Heart right ventricle (tissue), 16 donors: ENCODE data around the gene NCAPH2. TPM values are rescaled to one million over a fixed set of nuclear protein-coding genes. Genes with fewer than 3 reads are reported as not detected.

ENCODE experiments used
- ATAC-seq, 8 donors: fragments of 200-7000 bp; cut with Tn5 transposase; one replicate each; pipeline ENCODE4 v1.9.1; 2020; ENCODE audit warnings: mild to moderate bottlenecking in 8 of 8, moderate library complexity in 8 of 8, moderate number of reproducible peaks in 1 of 8
- DNase-seq, 2 donors: peaks; one replicate each; pipeline ENCODE4 v3.0.0-alpha.2; 2020
- H3K27ac ChIP-seq, 10 donors: fragments of 200-600 bp; sonication (generic) in 2 of 10; one replicate each; pipeline versions ENCODE4 v1.5.0 to v1.8.0; 2020 to 2022; ENCODE audit warnings: mild to moderate bottlenecking in 3 of 10
- H3K27me3 ChIP-seq, 7 donors: fragments of 200-600 bp; one replicate each; pipeline ENCODE4 v1.8.0; 2021 to 2022; ENCODE audit warnings: mild to moderate bottlenecking in 2 of 7
- H3K36me3 ChIP-seq, 9 donors: fragments of 200-600 bp; sonication (generic) in 1 of 9; one replicate each; pipeline versions ENCODE4 v1.5.0 to v1.8.0; 2020 to 2022; ENCODE audit warnings: mild to moderate bottlenecking in 2 of 9
- H3K4me1 ChIP-seq, 9 donors: fragments of 200-600 bp; sonication (generic) in 1 of 9; one replicate each; pipeline versions ENCODE4 v1.5.0 to v1.8.0; 2020 to 2022; ENCODE audit warnings: mild to moderate bottlenecking in 4 of 9
- H3K4me3 ChIP-seq, 10 donors: fragments of 200-600 bp; sonication (generic) in 2 of 10; one replicate each; pipeline versions ENCODE4 v1.5.0 to v1.8.0; 2020 to 2022; ENCODE audit warnings: mild to moderate bottlenecking in 7 of 10, moderate library complexity in 2 of 10
- H3K9me3 ChIP-seq, 11 donors: fragments of 200-600 bp in 10 of 11; sonication (generic) in 2 of 11; one replicate each; pipeline versions ENCODE4 v1.5.0 to v1.8.0; 2013 to 2022; ENCODE audit warnings: mild to moderate bottlenecking in 2 of 11, control low read depth in 1 of 11, moderate library complexity in 1 of 11
- WGBS, 2 donors: extraction: QIAGEN DNeasy Blood & Tissue Kit; methylation state at CpG; one replicate each; pipeline ENCODE4 v1.1.7; 2013; ENCODE audit warnings: inconsistent platforms in 1 of 2; 5-methylcytosine and 5-hydroxymethylcytosine counted together
- intact Hi-C, 10 donors: fragments of 100-400 bp; cut with DNase I; formaldehyde crosslinking; loops; one replicate each; pipeline versions ENCODE4 v1.11.1 to v1.14.2; 2022
- polyA plus RNA-seq, 2 donors: library from polyadenylated mRNA; stranded (reverse); fragments of 200-250 nt; gene quantifications; one replicate each; pipeline ENCODE4 v1.2.3, GENCODE V29; 2013
- total RNA-seq, 10 donors: library from RNA; stranded (reverse); fragmentation: NEBNext Ultra II Directional in 3 of 10; extraction: Animal tissue kit (Norgen Biotek cat#: 25700) in 3 of 10; gene quantifications; one replicate each; pipeline versions ENCODE4 v1.2.1 to v1.2.4, GENCODE V29; 2021 to 2023
- TF ChIP-seq, protein P1 (sequence below), 9 donors: fragments of 200-600 bp; sonication (generic) in 2 of 9; IDR thresholded peaks; one replicate each; pipeline versions ENCODE4 v1.5.0 to v1.8.0; 2021 to 2022; ENCODE audit warnings: antibody characterized with exemption in 9 of 9, mild to moderate bottlenecking in 5 of 9, moderate library complexity in 1 of 9
- donor health status: Arrhythmogenic right ventricular cardiomyopathy.
- donor health status: ischemic (EF 13 %, LVEDD 7.1; RV severe dilation, severe dysfunction).
- donor health status: healthy with polysubstance abuse.
- donor health status: DM: no; HTN: yes; CAD: no.
- donor health status: DM: no; HTN: no; CAD: no.
- donor health status: ischemic (EF 25% LVEDD 6.9; RV normal size, moderate dysfunction).
- donor health status: ischemic (EF 25% LVEDD 5.7; RV mildly dilated, moderate dysfunction).
- donor health status: healthy.
- donor health status: DM: yes; HTN: yes; CAD: no.
- donor health status: Ischemic cardiomyopathy.
- donor health status: ischemic (EF 35%, LVEDD 5.7; RV mildly dilated, moderate dysfunction).
- donor health status: nonischemic (EF 11% LVEDD 7.7; RV severe dilation, severe dysfunction).
- donor health status: DM: yes; HTN: yes; CAD: no.
- donor health status: PGD.
- donor health status: ischemic (EF 29% LVEDD 5.4; RV normal size, mild dysfunction).
- donor health status: nonischemic (EF 23%, LVEDD 6.1; RV moderate dilation, normal function).

NCAPH2 gene
- total and polyA plus RNA-seq, 12 donors: 21.7 to 54.8 (median 27.8) TPM

- DNase-seq (peak; percentile 68 to 84), ATAC-seq (peak; percentile 58 to 72 (median 61))
- Histone ChIP-seq H3K27me3 (peaks cover 0 to 59% (median 37%) of the 10 kb centered on the region in 7 donors), H3K36me3 (no peaks in the 10 kb centered on the region), H3K4me3 (peak overlapping the region in 9 of 10 donors; percentile 1 to 47 (median 39)), H3K4me1 (peaks cover 0 to 84% (median 26%) of the 10 kb centered on the region in 9 donors), H3K27ac (peak overlapping the region in 5 of 10 donors; percentile 5 to 99 (median 35)), H3K9me3 (no peaks in the 10 kb centered on the region)
- WGBS, 2 donors: 6 to 7% methylated on average over 52 of the region's 52 CpGs
- TF ChIP-seq, protein P1, sequence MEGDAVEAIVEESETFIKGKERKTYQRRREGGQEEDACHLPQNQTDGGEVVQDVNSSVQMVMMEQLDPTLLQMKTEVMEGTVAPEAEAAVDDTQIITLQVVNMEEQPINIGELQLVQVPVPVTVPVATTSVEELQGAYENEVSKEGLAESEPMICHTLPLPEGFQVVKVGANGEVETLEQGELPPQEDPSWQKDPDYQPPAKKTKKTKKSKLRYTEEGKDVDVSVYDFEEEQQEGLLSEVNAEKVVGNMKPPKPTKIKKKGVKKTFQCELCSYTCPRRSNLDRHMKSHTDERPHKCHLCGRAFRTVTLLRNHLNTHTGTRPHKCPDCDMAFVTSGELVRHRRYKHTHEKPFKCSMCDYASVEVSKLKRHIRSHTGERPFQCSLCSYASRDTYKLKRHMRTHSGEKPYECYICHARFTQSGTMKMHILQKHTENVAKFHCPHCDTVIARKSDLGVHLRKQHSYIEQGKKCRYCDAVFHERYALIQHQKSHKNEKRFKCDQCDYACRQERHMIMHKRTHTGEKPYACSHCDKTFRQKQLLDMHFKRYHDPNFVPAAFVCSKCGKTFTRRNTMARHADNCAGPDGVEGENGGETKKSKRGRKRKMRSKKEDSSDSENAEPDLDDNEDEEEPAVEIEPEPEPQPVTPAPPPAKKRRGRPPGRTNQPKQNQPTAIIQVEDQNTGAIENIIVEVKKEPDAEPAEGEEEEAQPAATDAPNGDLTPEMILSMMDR (IDR thresholded peaks at IDR 0.05): peak; percentile 34 to 79 (median 56)
- intact Hi-C loops: no loop called here
These were observed 36.2 kb downstream of the NCAPH2 start for GRCh38 chr22:50544078-50544745.

DNA sequence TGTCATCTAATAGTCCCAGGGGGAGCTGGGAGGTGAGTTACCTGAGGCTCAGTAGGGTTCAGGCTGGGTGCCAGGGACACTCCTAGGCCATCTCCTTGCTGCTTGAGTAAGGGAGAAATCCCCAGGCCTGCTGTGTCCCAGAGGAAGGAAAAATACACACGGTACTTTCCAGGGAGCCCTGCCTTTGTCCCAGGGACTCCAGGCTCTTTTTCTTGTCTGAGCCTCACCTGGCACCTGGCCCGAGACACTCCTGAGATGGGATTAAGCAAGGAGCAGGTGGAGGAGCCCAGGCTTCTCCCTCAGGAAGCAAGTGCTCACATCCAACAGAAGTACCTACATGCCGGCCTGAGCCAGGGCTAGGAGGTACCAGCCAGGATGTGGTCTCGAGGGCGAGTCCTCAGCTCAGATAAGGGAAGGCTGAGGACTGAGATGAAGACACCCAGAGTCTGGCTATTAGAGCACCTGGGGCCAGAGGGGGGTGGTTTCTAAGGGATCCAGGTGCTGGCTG lies 36.8 kb downstream of the NCAPH2 start:
- peak overlapping the region in 4 of 10 donors; percentile 37 to 47 (median 42) for H3K4me3 ChIP-seq
- TF ChIP-seq, protein P1 (IDR thresholded peaks at IDR 0.05): no peak
- H3K9me3 ChIP-seq: no peaks in the 10 kb centered on the region
- H3K27me3 ChIP-seq: peaks cover 0 to 65% (median 43%) of the 10 kb centered on the region in 7 donors
- DNase-seq (no peak), ATAC-seq (no peak)
- 78 to 85% methylated on average over 5 of the region's 5 CpGs for WGBS, 2 donors
- peak overlapping the region in 4 of 10 donors; percentile 5 to 99 (median 38) for H3K27ac ChIP-seq
- peaks cover 0 to 86% (median 25%) of the 10 kb centered on the region in 9 donors for H3K4me1 ChIP-seq
- intact Hi-C loops: no loop called here
- H3K36me3 ChIP-seq: no peaks in the 10 kb centered on the region

DNA sequence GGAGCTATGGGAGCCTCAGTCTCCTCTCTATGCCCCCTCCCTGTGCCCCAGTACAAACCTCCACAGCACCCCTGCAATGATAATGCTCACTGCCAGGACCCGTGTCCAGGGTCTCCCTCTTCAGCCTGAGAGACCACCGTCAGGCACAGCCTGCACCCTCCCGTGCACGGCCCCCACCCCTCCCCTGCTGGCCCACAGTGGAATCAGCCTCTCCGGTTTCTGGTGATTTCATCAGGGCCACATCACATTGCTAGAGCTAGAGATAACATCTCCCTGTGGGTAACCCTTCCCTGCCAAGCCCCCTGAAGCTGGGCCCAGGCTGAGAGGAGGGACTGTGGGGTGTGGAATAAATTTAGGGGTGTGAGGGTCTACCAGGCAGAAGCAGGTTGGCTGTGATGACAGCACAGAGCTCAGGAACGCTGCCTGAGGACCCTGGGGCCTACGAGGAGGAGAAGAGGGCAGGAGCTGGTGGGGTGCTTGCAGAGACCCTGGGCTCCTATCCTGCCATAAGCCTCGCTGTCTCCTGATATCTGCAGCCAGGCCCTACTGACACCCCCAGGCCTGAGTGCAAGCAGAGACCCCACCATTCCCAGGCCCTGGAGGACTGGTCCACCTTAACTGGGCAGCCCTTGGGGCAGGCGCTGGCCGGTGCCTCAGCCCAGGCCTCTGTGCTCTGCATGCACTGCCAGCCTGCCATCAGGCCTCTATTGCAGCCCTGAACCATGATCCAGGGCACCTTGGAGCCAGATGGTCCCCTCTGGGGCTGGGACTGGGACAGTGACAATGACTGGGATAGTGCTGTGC lies 37.7 kb downstream of the NCAPH2 start, which contains the start of gene KLHDC7B:
TSS of gene KLHDC7B (plus strand) at position 378 of the 804 bp plus-strand sequence. CDS start at position 723, 345 bp downstream.
- Histone ChIP-seq H3K4me1 (peaks cover 0 to 77% (median 25%) of the 10 kb centered on the region in 9 donors), H3K27ac (peak within 1 kb of the TSS in 3 of 10 donors; percentile 5 to 99 (median 64)), H3K9me3 (no peaks in the 10 kb centered on the region), H3K27me3 (peaks cover 0 to 75% (median 52%) of the 10 kb centered on the region in 7 donors), H3K36me3 (no peaks in the 10 kb centered on the region), H3K4me3 (no peak within 1 kb of the TSS)
- intact Hi-C loops: no loop called here
- DNase-seq: no peak
- 71% methylated on average over 10 of the region's 10 CpGs for WGBS, 2 donors
- TF ChIP-seq, protein P1 (IDR thresholded peaks at IDR 0.05): no peak
- ATAC-seq: no peak
